Measurements from ENCODE around the gene EPHA4. TPM values are rescaled to one million over a fixed set of nuclear protein-coding genes. Genes with fewer than 3 reads are reported as not detected.

The EPHA4 gene
- total and polyA plus RNA-seq, 2 donors (not counting 1 experiment from before 2014, with no cell fraction given) = 9.6 to 21.0 TPM

GRCh38 chr2:221450280-221450679 lies 121.8 kb downstream of the EPHA4 start:
- Histone ChIP-seq H2AFZ (ENCODE audit: low read length) (no peak overlapping the region), H3K27me3 (ENCODE audit: control insufficient read depth, insufficient read depth, low read length) (no peaks in the 10 kb centered on the region), H3K9me3 (ENCODE audit: control insufficient read depth, insufficient read depth, low read depth, low read length) (no peaks in the 10 kb centered on the region), H3K4me3 (replicated peaks in 1 of 4; ENCODE audit: control extremely low read depth in 1 of 4, insufficient read depth in 1 of 4, low read depth in 3 of 4, low read length in 4 of 4) (no peak overlapping the region), H4K20me1 (ENCODE audit: control insufficient read depth, extremely low read depth, insufficient read depth, low read length) (no peaks in the 10 kb centered on the region), H3K4me1 (ENCODE audit: control insufficient read depth, extremely low read depth, insufficient read depth, low read length) (no peaks in the 10 kb centered on the region), H3K4me2 (ENCODE audit: extremely low read depth, insufficient read depth, low read length) (no peak overlapping the region), H3K27ac (ENCODE audit: insufficient read depth, low read length) (no peak overlapping the region), H3K36me3 (ENCODE audit: control insufficient read depth, insufficient read depth, low read length) (no peaks in the 10 kb centered on the region), H3K79me2 (ENCODE audit: control insufficient read depth, insufficient read depth, low read length) (no peaks in the 10 kb centered on the region), H3K9ac (ENCODE audit: insufficient read depth, low read length) (no peak overlapping the region)
- TF ChIP-seq CTCF (conservative IDR thresholded peaks at IDR 0.05 in 1 of 2, IDR thresholded peaks at IDR 0.05 in 1 of 2; ENCODE audit: low read depth in 1 of 2, low read length in 2 of 2) (no peak), EZH2 (IDR thresholded peaks at IDR 0.05; ENCODE audit: low read length, missing control alignments) (no peak)
- no peak for DNase-seq (ENCODE audit: low read depth in 2 of 2)

GRCh38 chr2:221449406-221449805 lies 122.7 kb downstream of the EPHA4 start:
- Histone ChIP-seq H3K36me3 (ENCODE audit: control insufficient read depth, insufficient read depth, low read length) (no peaks in the 10 kb centered on the region), H3K4me3 (replicated peaks in 1 of 4; ENCODE audit: control extremely low read depth in 1 of 4, insufficient read depth in 1 of 4, low read depth in 3 of 4, low read length in 4 of 4) (no peak overlapping the region), H3K27me3 (ENCODE audit: control insufficient read depth, insufficient read depth, low read length) (no peaks in the 10 kb centered on the region), H2AFZ (ENCODE audit: low read length) (no peak overlapping the region), H3K79me2 (ENCODE audit: control insufficient read depth, insufficient read depth, low read length) (no peaks in the 10 kb centered on the region), H3K9me3 (ENCODE audit: control insufficient read depth, insufficient read depth, low read depth, low read length) (no peaks in the 10 kb centered on the region), H4K20me1 (ENCODE audit: control insufficient read depth, extremely low read depth, insufficient read depth, low read length) (no peaks in the 10 kb centered on the region), H3K27ac (ENCODE audit: insufficient read depth, low read length) (no peak overlapping the region), H3K9ac (ENCODE audit: insufficient read depth, low read length) (no peak overlapping the region), H3K4me1 (ENCODE audit: control insufficient read depth, extremely low read depth, insufficient read depth, low read length) (no peaks in the 10 kb centered on the region), H3K4me2 (ENCODE audit: extremely low read depth, insufficient read depth, low read length) (no peak overlapping the region)
- no peak for DNase-seq (ENCODE audit: low read depth in 2 of 2)
- TF ChIP-seq CTCF (conservative IDR thresholded peaks at IDR 0.05 in 1 of 2, IDR thresholded peaks at IDR 0.05 in 1 of 2; ENCODE audit: low read depth in 1 of 2, low read length in 2 of 2) (no peak), EZH2 (IDR thresholded peaks at IDR 0.05; ENCODE audit: low read length, missing control alignments) (no peak)

GRCh38 chr2:221448844-221449390 lies 123.2 kb downstream of the EPHA4 start:
- H3K4me2 ChIP-seq (ENCODE audit: extremely low read depth, insufficient read depth, low read length) = no peak overlapping the region
- TF ChIP-seq CTCF (conservative IDR thresholded peaks at IDR 0.05 in 1 of 2, IDR thresholded peaks at IDR 0.05 in 1 of 2; ENCODE audit: low read depth in 1 of 2, low read length in 2 of 2) = no peak
- no peak for TF ChIP-seq EZH2 (IDR thresholded peaks at IDR 0.05; ENCODE audit: low read length, missing control alignments)
- H2AFZ ChIP-seq (ENCODE audit: low read length) = no peak overlapping the region
- H4K20me1 ChIP-seq (ENCODE audit: control insufficient read depth, extremely low read depth, insufficient read depth, low read length) = no peaks in the 10 kb centered on the region
- H3K79me2 ChIP-seq (ENCODE audit: control insufficient read depth, insufficient read depth, low read length) = no peaks in the 10 kb centered on the region
- no peaks in the 10 kb centered on the region for H3K9me3 ChIP-seq (ENCODE audit: control insufficient read depth, insufficient read depth, low read depth, low read length)
- H3K4me1 ChIP-seq (ENCODE audit: control insufficient read depth, extremely low read depth, insufficient read depth, low read length) = no peaks in the 10 kb centered on the region
- no peak overlapping the region for H3K4me3 ChIP-seq (replicated peaks in 1 of 4; ENCODE audit: control extremely low read depth in 1 of 4, insufficient read depth in 1 of 4, low read depth in 3 of 4, low read length in 4 of 4)
- no peaks in the 10 kb centered on the region for H3K27me3 ChIP-seq (ENCODE audit: control insufficient read depth, insufficient read depth, low read length)
- no peak overlapping the region for H3K27ac ChIP-seq (ENCODE audit: insufficient read depth, low read length)
- H3K36me3 ChIP-seq (ENCODE audit: control insufficient read depth, insufficient read depth, low read length) = no peaks in the 10 kb centered on the region
- peak in 1 of 2 donors; percentile 35 for DNase-seq (ENCODE audit: low read depth in 2 of 2)
- H3K9ac ChIP-seq (ENCODE audit: insufficient read depth, low read length) = no peak overlapping the region

All from fibroblast of lung (primary cell).